NCI-H2196 (cell line): ENCODE data around the gene ADH1C.

Source experiments
- DNase-seq: peaks from one replicate; lab custom pipeline; 2025; ENCODE audit not compliant: unreplicated experiment; lab: John Stamatoyannopoulos, UW

ADH1C gene

DNA sequence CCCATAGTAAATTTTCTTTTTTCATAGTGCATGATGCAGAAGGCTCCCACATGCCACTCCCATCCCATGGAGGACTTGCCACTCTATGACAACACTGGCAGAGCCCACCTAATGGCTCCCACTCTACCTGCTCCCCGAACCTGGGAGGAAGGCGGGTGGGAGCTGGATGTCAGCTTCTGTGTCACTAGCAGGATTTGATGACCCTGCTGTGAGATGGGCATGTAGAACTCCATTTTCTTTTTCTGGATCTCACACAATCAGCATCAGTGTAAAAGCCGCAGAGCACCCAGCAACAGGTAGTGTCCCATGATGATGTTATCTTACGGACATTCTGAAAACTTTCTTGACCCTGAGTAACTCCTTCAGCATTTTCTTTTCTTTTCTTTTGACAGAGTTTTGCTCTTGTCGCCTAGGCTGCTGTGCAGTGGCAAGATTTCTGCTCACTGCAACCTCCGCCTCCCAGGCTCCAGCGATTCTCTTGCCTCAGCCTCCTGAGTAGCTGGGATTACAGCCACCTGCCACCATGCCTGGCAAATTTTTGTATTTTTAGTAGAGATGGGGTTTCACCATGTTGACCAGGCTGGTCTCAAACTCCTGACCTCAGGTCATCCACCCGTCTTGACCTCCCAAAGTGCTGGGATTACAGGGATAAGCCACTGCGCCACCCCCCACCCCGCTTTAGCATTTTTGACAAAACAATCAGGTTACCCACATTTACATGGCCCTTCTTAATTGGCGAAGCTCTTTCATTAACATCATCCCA, 46.7 kb downstream of the ADH1C start:
- DNase-seq = no peak

DNA sequence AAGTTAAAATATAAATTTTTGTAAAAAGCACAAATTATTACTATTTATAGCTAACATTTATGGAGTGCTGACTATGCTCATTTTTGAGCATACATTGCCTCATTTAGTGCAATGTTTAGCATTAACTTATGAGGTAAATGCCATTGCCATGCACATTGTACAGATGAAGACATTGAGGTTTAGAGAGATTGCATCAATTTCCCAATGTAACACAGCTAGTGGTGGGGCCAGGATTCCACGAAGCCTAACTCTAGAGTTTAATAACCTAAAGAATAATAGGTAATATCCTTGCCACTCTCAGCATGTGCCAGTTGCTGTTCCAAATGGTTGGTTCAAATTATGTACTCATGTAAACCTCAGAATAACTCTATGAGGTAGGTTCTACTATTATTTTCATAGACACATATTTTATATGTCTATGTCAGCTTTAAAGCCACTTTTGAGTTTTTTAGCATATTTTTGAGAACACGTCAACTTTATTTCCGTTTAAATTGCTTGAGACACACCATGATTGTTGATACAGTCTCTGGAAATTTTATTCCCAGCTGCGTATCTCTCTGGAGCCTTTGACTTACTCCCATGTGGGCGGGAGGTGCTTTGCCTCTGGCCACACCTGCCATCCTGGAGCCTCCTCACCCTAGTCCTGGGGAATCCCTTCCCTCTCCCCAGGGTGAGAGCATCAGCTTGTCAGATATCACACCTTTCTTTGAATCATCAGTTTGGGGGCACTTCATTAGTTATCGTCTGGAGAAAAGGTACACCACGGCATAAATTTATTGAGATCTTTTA, 51.0 kb downstream of the ADH1C start:
- DNase-seq = no peak

DNA sequence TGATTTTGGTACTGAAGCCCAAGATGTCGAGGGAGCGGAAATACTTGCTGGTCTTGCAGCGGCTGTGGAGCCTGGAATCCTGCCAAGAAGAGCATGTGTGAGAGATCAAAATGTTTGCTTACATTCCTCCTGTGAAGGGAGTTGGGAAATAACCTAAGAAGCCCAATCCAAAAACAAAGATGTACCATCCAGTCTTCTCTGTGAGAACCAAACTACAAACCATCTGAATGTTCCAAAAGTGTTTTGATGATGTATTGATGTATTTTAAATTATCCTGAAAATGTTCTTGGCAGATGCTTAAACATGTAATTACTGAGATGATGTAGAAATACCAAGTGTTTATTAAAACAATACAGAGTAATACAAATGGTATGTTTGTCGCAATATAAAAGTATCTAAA, 51.6 kb downstream of the ADH1C start:
- no peak for DNase-seq

DNA sequence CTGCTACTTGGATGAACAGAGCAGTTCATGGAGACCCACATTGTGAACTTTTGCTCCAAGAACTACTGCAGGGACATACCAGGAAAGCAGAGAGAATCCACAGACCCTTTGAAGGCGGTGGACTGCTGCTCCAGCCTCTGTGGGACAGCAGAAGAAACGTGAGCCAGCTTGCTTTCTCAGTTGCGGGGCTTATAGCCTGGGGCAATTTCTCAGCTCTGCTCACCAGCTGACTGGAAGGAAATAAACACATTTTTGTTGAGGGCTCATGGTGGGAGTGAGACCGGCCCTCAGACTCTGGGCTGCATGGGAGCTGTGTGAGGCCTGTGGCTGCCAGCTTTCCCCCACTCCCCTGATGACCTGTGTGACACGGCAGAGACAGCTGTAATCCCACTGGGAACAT, 59.2 kb downstream of the ADH1C start:
- no peak for DNase-seq

DNA sequence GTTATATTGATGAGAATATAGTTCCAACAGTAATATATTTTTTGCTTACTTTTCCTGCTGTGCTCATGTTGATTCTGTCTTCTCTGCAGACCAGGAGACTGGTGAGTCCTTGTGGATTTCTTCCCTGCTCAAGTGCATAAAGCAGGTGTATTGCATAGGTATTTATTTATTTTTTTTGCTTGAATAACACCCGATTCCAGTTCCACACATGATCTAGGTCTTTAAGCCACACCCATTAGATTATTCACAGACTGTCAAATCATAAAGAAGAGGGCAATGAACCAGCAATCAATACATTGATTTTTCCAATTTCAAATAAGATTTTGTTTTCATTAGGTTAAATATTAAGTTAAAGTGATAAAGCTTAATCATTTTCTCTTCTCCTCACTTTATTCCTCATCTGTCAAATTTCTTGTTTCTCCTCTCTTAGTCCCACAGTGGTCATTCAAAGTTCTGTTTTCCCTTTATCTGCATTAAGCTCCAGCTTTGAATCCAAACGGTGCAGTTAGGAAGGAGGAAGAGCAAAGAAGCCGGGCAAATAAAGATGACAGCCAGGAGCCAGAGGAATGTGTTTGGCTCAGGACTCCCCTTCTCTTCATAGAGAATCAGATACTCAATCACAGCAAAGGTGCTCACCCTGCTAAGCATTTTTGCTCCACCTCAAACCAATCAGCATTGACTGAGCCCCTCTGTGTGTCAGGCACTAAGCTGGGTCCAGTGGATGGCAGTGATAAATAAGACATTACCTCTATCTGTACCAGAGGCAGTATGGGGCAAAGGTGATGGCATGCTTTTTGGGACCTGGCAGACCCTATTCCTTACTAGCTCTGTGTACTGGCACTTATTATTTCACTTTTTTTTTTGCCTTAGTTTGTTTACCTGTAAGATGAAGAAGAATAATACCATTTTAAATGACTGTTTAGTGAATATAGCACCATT, 61.4 kb downstream of the ADH1C start, which contains the start of gene ADH1A:
Gene ADH1A, minus strand, starts transcription at position 138 of the 939 bp plus-strand sequence. Its CDS starts 71 bp downstream, at position 67.
- no peak for DNase-seq
